ENCODE data around the gene CYB5R4. TPM values are rescaled to one million over a fixed set of nuclear protein-coding genes. Genes with fewer than 3 reads are reported as not detected.

The CYB5R4 gene
- total and polyA plus RNA-seq, 2 donors (not counting 1 experiment from before 2014, with no cell fraction given) = 4.3 to 10.6 TPM

DNA sequence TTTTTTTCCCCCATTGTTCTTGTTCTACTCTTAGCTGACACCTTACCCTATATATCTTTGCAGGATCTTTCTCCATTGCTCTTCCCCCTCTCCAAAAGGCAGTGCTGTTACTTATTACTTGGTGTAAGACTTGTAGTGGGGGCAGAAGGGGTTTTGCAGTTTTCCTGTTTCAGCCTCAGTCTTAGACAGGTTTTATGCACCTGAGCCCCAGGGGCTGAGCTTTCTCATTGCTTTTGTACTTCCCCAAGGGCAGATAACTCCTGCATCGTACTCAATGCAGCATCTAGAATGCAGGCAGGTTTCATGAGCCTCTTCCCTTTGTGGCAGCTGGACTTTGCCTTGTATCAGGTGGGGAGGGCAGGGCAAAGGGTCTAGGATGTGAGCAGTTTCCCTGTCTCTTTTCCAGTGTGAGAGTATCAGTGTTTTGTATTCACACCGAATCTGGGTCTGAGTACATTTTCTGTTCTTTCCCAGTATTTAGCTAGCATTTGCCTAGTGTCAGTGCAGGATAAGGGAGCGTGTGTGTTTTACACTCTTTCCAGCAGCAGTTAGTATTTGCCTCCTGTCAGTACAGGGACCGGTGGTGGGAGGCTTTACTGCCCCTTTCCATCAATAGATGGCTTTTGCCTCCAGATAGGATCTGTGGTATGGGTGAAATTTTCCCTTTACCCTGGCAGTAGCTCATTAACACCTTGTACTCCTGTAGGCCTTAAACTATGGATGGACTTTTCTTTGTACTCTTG, 19.6 kb downstream of the CYB5R4 start:
- Histone ChIP-seq H3K36me3 (ENCODE audit: control insufficient read depth, insufficient read depth, low read length) (no peaks in the 10 kb centered on the region), H3K4me1 (ENCODE audit: control insufficient read depth, extremely low read depth, insufficient read depth, low read length) (no peaks in the 10 kb centered on the region), H3K9ac (ENCODE audit: insufficient read depth, low read length) (no peak overlapping the region), H3K4me2 (ENCODE audit: extremely low read depth, insufficient read depth, low read length) (no peak overlapping the region), H4K20me1 (ENCODE audit: control insufficient read depth, extremely low read depth, insufficient read depth, low read length) (no peaks in the 10 kb centered on the region), H3K4me3 (replicated peaks in 1 of 4; ENCODE audit: control extremely low read depth in 1 of 4, insufficient read depth in 1 of 4, low read depth in 3 of 4, low read length in 4 of 4) (no peak overlapping the region), H2AFZ (ENCODE audit: low read length) (no peak overlapping the region), H3K27me3 (ENCODE audit: control insufficient read depth, insufficient read depth, low read length) (no peaks in the 10 kb centered on the region), H3K27ac (ENCODE audit: insufficient read depth, low read length) (no peak overlapping the region), H3K9me3 (ENCODE audit: control insufficient read depth, insufficient read depth, low read depth, low read length) (no peaks in the 10 kb centered on the region), H3K79me2 (ENCODE audit: control insufficient read depth, insufficient read depth, low read length) (no peaks in the 10 kb centered on the region)
- no peak for DNase-seq (ENCODE audit: low read depth in 2 of 2)
- TF ChIP-seq EZH2 (IDR thresholded peaks at IDR 0.05; ENCODE audit: low read length, missing control alignments) = no peak
- TF ChIP-seq, protein P1, sequence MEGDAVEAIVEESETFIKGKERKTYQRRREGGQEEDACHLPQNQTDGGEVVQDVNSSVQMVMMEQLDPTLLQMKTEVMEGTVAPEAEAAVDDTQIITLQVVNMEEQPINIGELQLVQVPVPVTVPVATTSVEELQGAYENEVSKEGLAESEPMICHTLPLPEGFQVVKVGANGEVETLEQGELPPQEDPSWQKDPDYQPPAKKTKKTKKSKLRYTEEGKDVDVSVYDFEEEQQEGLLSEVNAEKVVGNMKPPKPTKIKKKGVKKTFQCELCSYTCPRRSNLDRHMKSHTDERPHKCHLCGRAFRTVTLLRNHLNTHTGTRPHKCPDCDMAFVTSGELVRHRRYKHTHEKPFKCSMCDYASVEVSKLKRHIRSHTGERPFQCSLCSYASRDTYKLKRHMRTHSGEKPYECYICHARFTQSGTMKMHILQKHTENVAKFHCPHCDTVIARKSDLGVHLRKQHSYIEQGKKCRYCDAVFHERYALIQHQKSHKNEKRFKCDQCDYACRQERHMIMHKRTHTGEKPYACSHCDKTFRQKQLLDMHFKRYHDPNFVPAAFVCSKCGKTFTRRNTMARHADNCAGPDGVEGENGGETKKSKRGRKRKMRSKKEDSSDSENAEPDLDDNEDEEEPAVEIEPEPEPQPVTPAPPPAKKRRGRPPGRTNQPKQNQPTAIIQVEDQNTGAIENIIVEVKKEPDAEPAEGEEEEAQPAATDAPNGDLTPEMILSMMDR (conservative IDR thresholded peaks at IDR 0.05 in 1 of 2, IDR thresholded peaks at IDR 0.05 in 1 of 2; ENCODE audit: low read depth in 1 of 2, low read length in 2 of 2) = no peak

DNA sequence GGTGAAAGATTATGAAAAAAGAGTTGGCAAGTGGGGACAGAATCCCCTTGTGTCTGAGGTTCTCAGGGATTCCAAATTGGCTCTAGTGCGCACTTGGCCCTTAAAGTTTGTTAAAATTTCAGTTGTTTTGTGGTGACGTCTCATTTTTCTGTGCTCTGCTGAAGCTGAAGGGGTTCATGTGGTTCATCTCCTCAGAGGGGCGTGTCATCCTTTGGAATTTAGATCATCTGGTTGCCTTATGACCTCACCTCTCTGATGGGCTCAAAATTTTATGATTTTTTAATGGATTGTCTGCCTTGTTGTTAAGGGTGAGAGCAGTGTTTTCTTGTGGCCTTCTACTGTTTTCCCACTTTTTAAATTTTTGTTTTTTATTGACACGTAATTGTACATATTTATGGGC, 20.3 kb downstream of the CYB5R4 start:
- no peak for TF ChIP-seq EZH2 (IDR thresholded peaks at IDR 0.05; ENCODE audit: low read length, missing control alignments)
- TF ChIP-seq, protein P1 (conservative IDR thresholded peaks at IDR 0.05 in 1 of 2, IDR thresholded peaks at IDR 0.05 in 1 of 2; ENCODE audit: low read depth in 1 of 2, low read length in 2 of 2) = no peak
- DNase-seq (ENCODE audit: low read depth in 2 of 2) = peak in 1 of 2 donors; percentile 17
- no peak overlapping the region for H3K4me3 ChIP-seq (replicated peaks in 1 of 4; ENCODE audit: control extremely low read depth in 1 of 4, insufficient read depth in 1 of 4, low read depth in 3 of 4, low read length in 4 of 4)

DNA sequence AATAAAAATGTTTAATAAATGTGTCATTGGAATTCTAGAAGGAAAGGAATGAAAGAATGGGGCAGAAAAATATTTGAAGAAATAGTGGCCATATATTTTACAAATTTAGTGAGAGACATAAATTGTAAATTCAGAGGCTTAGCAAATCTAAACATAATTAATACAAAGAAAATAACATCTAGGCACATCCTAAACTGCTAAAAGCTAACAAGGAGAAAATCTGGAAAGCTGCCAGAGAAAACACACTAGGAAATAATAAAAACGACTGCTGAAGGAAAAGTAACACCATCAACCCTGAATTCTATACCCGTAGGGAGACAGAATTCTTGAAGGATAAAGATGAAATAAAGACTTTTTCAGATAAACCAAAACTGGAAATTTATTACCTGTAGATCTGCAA, 23.8 kb downstream of the CYB5R4 start:
- no peaks in the 10 kb centered on the region for H3K4me1 ChIP-seq (ENCODE audit: control insufficient read depth, extremely low read depth, insufficient read depth, low read length)
- H3K9ac ChIP-seq (ENCODE audit: insufficient read depth, low read length) = no peak overlapping the region
- no peaks in the 10 kb centered on the region for H3K79me2 ChIP-seq (ENCODE audit: control insufficient read depth, insufficient read depth, low read length)

More for the DNA sequence above, 20.3 kb downstream of the CYB5R4 start:
- Histone ChIP-seq H3K79me2 (ENCODE audit: control insufficient read depth, insufficient read depth, low read length) (no peaks in the 10 kb centered on the region), H2AFZ (ENCODE audit: low read length) (no peak overlapping the region), H3K27ac (ENCODE audit: insufficient read depth, low read length) (no peak overlapping the region), H3K4me2 (ENCODE audit: extremely low read depth, insufficient read depth, low read length) (no peak overlapping the region), H3K36me3 (ENCODE audit: control insufficient read depth, insufficient read depth, low read length) (no peaks in the 10 kb centered on the region), H3K9me3 (ENCODE audit: control insufficient read depth, insufficient read depth, low read depth, low read length) (no peaks in the 10 kb centered on the region), H3K4me1 (ENCODE audit: control insufficient read depth, extremely low read depth, insufficient read depth, low read length) (no peaks in the 10 kb centered on the region), H4K20me1 (ENCODE audit: control insufficient read depth, extremely low read depth, insufficient read depth, low read length) (no peaks in the 10 kb centered on the region), H3K9ac (ENCODE audit: insufficient read depth, low read length) (no peak overlapping the region), H3K27me3 (ENCODE audit: control insufficient read depth, insufficient read depth, low read length) (no peaks in the 10 kb centered on the region)

More for the DNA sequence above, 23.8 kb downstream of the CYB5R4 start:
- no peak overlapping the region for H3K27ac ChIP-seq (ENCODE audit: insufficient read depth, low read length)
- DNase-seq (ENCODE audit: low read depth in 2 of 2) = no peak
- H2AFZ ChIP-seq (ENCODE audit: low read length) = no peak overlapping the region
- TF ChIP-seq, protein P1 (conservative IDR thresholded peaks at IDR 0.05 in 1 of 2, IDR thresholded peaks at IDR 0.05 in 1 of 2; ENCODE audit: low read depth in 1 of 2, low read length in 2 of 2) = no peak
- TF ChIP-seq EZH2 (IDR thresholded peaks at IDR 0.05; ENCODE audit: low read length, missing control alignments) = no peak
- H3K4me2 ChIP-seq (ENCODE audit: extremely low read depth, insufficient read depth, low read length) = no peak overlapping the region
- H3K36me3 ChIP-seq (ENCODE audit: control insufficient read depth, insufficient read depth, low read length) = no peaks in the 10 kb centered on the region
- H3K4me3 ChIP-seq (replicated peaks in 1 of 4; ENCODE audit: control extremely low read depth in 1 of 4, insufficient read depth in 1 of 4, low read depth in 3 of 4, low read length in 4 of 4) = no peak overlapping the region
- H4K20me1 ChIP-seq (ENCODE audit: control insufficient read depth, extremely low read depth, insufficient read depth, low read length) = no peaks in the 10 kb centered on the region
- no peaks in the 10 kb centered on the region for H3K27me3 ChIP-seq (ENCODE audit: control insufficient read depth, insufficient read depth, low read length)
- H3K9me3 ChIP-seq (ENCODE audit: control insufficient read depth, insufficient read depth, low read depth, low read length) = no peaks in the 10 kb centered on the region

Measured in fibroblast of lung (primary cell).